GM20431 (cell line): ENCODE results near the gene NINL.

ENCODE experiments used
- in situ Hi-C: fragments of 300-500 bp; cut with MseI, MboI; formaldehyde crosslinking; loops from one replicate; pipeline ENCODE4 v1.15.0; 2020; ENCODE audit warnings: low sequenced_read_pairs; ENCODE audit not compliant: unreplicated experiment

The NINL gene

GRCh38 chr20:25493748-25494505, 91.4 kb downstream of the NINL start:
- in situ Hi-C loops, result no loop called here

GRCh38 chr20:25493137-25493536, 92.2 kb downstream of the NINL start:
- in situ Hi-C loops, result no loop called here

DNA sequence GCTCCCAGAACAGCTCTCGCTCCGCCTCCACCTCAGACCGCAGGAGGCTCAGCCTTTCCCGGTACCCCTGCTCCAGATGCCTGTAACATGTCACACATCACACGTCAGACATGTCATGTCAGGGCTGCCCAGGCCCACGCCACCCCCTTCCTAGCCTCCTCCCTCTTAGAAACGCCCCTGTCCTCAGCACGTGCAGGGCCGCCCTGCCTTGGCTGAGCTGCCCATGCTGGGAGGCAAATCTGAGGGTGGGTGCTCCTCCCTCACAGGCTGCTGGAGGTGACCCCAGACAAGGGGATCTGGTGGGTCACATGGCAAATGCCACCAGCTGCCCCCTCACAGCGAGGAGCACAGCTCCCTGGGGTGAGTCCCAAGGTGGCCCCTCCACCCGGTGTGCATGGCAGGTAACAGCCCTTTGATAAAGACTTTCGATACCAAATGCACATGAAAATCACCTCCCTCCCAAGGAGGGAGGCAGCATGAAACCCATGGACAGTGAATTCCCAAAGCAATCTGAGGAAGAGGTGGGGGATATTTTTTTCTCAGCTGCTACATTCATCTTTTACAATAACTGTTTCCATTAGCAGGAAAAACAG, 93.8 kb downstream of the NINL start:
- in situ Hi-C loops, result no loop called here

DNA sequence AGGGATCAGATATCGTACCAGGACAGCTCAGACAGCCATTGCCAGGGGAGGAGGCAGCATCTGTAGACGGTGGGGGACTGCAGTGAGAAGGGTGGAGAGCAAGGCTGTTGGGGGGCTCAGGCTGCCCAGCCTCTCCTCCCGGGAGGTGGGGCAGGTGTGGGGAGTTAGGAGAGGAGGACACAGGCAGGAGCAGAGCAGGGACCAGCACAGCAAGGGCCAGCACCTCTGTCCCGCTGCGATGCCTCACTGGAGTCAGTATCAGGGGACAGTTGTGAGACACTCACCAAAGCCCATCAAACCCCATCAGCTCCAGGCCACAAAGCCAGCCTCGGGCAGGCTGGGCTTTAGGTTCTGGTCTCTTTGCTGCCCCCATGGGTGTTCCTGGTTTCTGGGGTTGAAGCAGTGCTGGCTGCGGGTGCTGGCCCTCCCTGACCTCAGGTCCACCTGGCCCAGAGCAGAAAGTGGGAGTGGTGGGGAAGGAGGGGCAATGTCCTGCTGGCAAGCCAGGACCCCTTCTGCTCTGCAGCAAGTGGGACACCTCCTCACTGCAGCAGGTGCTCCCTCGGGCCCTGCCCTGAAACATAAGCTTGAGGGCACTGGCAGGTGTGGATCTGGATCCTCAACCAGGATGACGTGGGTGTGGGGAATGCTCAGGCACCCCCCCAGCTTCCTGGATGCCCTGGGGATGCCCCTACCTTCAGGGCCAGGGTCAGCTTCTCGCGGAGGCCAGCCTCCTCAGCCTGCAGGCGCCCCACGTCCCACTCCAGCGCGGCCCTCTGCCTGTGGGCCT, 94.5 kb downstream of the NINL start:
- in situ Hi-C loops, result no loop called here

- in situ Hi-C loops, result no loop called here
Measured at GRCh38 chr20:25489221-25489871, 96.0 kb downstream of the NINL start.

DNA sequence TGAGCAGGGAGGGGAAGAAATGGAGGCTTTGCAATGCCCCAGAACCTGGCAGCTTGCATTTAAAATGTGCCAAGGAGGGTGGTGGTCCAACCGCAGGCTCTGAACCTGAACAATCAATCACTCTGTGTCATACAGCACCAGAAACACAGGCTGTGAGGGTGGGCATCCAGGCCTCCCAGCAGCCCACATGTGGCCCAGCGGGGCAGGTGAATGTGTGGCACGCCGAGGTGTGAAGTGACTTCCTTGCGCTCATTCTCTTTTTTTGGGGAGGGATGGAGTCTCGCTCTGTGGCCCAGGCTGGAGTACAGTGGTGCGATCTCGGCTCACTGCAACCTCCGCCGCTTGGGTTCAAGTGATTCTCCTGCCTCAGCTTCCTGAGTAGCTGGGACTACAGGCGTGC, 97.4 kb downstream of the NINL start:
- in situ Hi-C loops, result no loop called here

- in situ Hi-C loops, result no loop called here
Measured at GRCh38 chr20:25487306-25487705, 98.0 kb downstream of the NINL start.

DNA sequence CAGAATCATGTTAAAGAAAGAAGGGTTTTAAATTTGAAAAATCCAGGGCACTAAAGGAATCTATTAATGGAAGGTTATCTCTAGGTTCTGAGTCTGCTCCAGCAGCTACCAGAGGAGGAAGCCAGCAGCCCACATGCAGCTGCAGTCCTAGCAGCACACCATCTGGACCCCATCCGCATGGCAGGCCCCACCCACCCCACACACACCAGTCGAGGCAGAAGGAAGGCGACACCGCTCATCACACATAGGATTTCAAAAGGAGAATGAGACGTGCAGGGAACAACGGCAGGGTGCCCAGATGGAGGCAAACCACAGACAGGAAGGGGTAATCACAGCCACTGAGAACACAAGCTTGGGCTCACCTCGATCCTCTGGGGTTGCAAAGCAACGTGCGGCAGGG, 99.0 kb downstream of the NINL start:
- in situ Hi-C loops, result no loop called here

GRCh38 chr20:25485872-25486271, 99.5 kb downstream of the NINL start:
- in situ Hi-C loops, result no loop called here

- in situ Hi-C loops, result no loop called here
Measured at GRCh38 chr20:25484911-25485511, 100.3 kb downstream of the NINL start.

- in situ Hi-C loops, result no loop called here
Measured at GRCh38 chr20:25484224-25484846, 101.0 kb downstream of the NINL start.

DNA sequence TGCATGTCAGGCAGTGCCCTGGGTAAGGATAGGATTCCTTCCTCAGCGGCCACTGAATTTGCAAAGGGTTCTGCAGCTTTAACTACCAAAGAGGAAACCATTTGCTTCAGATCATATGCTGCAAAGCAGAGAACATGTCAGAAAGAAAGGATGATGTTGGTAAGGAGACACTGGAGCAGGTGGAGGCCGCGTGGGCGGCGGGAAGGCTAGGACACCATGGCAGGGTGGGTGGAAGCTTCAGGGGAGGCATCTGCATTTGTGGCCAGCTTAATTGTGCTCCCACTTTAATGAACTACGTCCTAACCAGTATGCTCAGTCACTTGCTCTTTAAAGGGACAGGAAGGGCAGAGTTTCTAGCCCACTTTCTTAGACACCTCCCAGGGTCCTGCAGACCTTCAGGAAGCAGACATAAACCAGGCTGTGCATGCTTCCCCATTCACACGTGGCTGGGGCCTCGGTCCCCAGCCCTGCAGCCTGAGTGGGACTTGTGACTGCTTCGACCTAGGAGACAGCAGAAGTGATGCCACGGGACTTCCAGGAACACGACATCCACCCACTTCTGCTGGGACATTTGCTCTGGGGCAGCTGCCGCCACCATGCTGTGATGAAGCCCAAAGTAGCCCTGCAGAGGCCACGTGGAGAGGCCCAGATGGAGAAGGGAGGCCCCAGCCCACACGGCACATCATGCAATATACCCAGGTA, 101.7 kb downstream of the NINL start:
- in situ Hi-C loops, result no loop called here

DNA sequence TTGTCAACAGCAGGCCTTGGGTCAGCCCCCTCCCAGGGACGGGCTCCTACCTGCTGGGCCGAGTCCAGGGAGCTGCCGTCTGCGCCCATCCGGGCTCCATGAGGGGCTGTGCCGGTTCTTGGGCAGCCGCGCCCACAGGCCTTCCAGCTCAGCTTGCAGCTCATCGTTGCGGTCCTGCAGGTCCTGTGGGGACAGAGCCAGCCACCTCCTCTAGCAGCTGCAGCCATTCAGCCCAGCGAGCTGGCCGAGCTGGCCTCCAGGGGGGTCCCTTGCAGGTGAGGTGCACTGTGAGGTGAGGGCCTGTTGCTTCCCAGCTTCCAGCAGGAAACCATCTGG, 103.4 kb downstream of the NINL start:
- in situ Hi-C loops, result no loop called here

GRCh38 chr20:25481235-25481917, 104.0 kb downstream of the NINL start:
- in situ Hi-C loops, result no loop called here

DNA sequence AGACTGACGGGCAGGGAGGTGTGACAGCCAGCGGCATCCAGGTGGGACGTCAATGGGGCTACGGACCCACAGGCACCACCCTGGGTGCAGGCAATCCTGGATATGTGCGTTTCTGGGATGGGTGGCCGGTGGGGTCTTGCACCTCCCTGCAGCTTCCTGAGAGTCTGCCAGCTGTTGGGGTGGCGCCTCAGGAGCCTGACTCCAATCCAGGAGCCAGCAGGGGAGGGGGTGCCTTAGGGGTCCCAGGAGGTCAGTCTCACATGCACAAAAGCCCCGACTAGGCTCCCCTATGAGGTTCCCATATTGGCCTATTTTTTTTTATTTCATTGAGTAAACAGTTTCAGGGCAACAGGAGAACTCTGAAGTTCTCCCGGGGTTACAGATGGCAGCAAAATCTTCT, 104.5 kb downstream of the NINL start:
- in situ Hi-C loops, result no loop called here

- in situ Hi-C loops, result no loop called here
Measured at GRCh38 chr20:25480156-25480555, 105.2 kb downstream of the NINL start.

GRCh38 chr20:25479638-25480037, 105.7 kb downstream of the NINL start:
- in situ Hi-C loops, result no loop called here

GRCh38 chr20:25478889-25479568, 106.3 kb downstream of the NINL start:
- in situ Hi-C loops, result no loop called here
